K562 (cell line): Measurements from ENCODE around the gene DDAH2. TPM values are rescaled to one million over a fixed set of nuclear protein-coding genes. Genes with fewer than 3 reads are reported as not detected.

ENCODE experiments used
- DDX20 ChIP-seq: fragments of 450-650 bp; IDR thresholded peaks from 2 replicates; pipeline ENCODE4 v1.6.1; 2016; ENCODE audit warnings: missing genetic modification characterization, low read depth, mild to moderate bottlenecking, missing compliant biosample characterization, moderate library complexity
- HEY1 ChIP-seq: fragments of 250-450 bp; sonication (Bioruptor Pico); IDR thresholded peaks from 2 replicates; pipeline ENCODE4 v1.5.0; 2020; ENCODE audit warnings: mild to moderate bottlenecking, moderate library complexity, borderline replicate concordance
- KAT7 ChIP-seq: sonication (generic); formaldehyde crosslinking; IDR thresholded peaks from 2 replicates; pipeline ENCODE4 v1.8.0; 2022; ENCODE audit warnings: missing genetic modification reagents, mild to moderate bottlenecking, borderline replicate concordance
- MEIS2 ChIP-seq: fragments of 450-650 bp; IDR thresholded peaks from 2 replicates; pipeline ENCODE4 v1.6.1; 2014; ENCODE audit warnings: mild to moderate bottlenecking; ENCODE audit not compliant: partially characterized antibody
- POLR3G ChIP-seq: IDR thresholded peaks from 2 replicates; pipeline ENCODE4 v1.6.1; 2011; ENCODE audit not compliant: insufficient read length, insufficient replicate concordance; ENCODE audit errors: extremely low read depth
- PRMT5 ChIP-seq: sonication (generic); formaldehyde crosslinking; IDR thresholded peaks from 2 replicates; pipeline ENCODE4 v1.5.0; 2020; ENCODE audit warnings: missing genetic modification reagents
- PRPF4 ChIP-seq: fragments of 200-400 bp; formaldehyde crosslinking; IDR thresholded peaks from one replicate; pipeline ENCODE4 v1.6.1; 2017; ENCODE audit warnings: low read length, low read depth, mild to moderate bottlenecking; ENCODE audit not compliant: insufficient read depth, poor library complexity, severe bottlenecking
- SOX6 ChIP-seq: fragments of 450-650 bp; IDR thresholded peaks from 2 replicates; pipeline ENCODE4 v1.6.1; 2014; ENCODE audit warnings: mild to moderate bottlenecking
- ZNF165 ChIP-seq: fragments of 250-450 bp; sonication (Bioruptor Pico); IDR thresholded peaks from 2 replicates; pipeline ENCODE4 v1.4.0; 2020; ENCODE audit warnings: borderline replicate concordance
- ZNF507 ChIP-seq: conservative IDR thresholded peaks from 2 replicates; pipeline ENCODE4 v1.6.1; 2017; ENCODE audit warnings: missing genetic modification characterization, missing compliant biosample characterization
- ZNF561 ChIP-seq: fragments of 450-650 bp; formaldehyde crosslinking; conservative IDR thresholded peaks from 2 replicates; pipeline ENCODE4 v1.4.0; 2020; ENCODE audit warnings: mild to moderate bottlenecking, moderate library complexity
- ZNF77 ChIP-seq: fragments of 250-450 bp; sonication (Bioruptor Pico); IDR thresholded peaks from 2 replicates; pipeline ENCODE4 v1.5.0; 2020
- polyA plus RNA-seq, 8 experiments: library from polyadenylated mRNA; depleted of rRNA in 4 of 8; stranded (reverse) in 5 of 8; unstranded in 3 of 8; fragments of >200 nt; fragmentation: Nextera tagmentation in 2 of 8; fragmentation: Illumina TruSeq in 1 of 8; extraction: Ambion mirVana in 2 of 8; extraction: Trizol in 1 of 8; gene quantifications; 2 replicates each; pipeline versions ENCODE4 v1.2.1 to v1.2.3, GENCODE V29; 2011 to 2014; ENCODE audit warnings: inconsistent platforms in 1 of 8, missing spikeins in 1 of 8
- total RNA-seq, 7 experiments: library from RNA; depleted of rRNA in 6 of 7; stranded (reverse); fragments of >200 nt in 6 of 7; fragmentation: Illumina TruSeq in 2 of 7; extraction: Trizol in 2 of 7; gene quantifications; 2 replicates each; pipeline versions ENCODE4 v1.2.1 to v1.2.3, GENCODE V29; 2011 to 2021; ENCODE audit warnings: low replicate concordance in 1 of 7
- TF ChIP-seq, protein P1 (sequence below), 2 experiments: fragments of 450-650 bp; formaldehyde crosslinking in 1 of 2; IDR thresholded peaks; 2 replicates each; pipeline versions ENCODE4 v1.4.0 to v1.6.1; 2014 to 2020; ENCODE audit warnings: mild to moderate bottlenecking in 2 of 2, borderline replicate concordance in 1 of 2, low read depth in 1 of 2
- TF ChIP-seq, protein P2 (sequence below): sonication (generic); formaldehyde crosslinking; IDR thresholded peaks from 2 replicates; pipeline ENCODE4 v1.8.1; 2022; ENCODE audit warnings: missing genetic modification reagents

DDAH2 gene
- total and polyA plus RNA-seq, 9 of the 15 experiments (the other 6 are each of a cell fraction or from before 2014, with no cell fraction given) = 1.8 to 45.4 (median 21.4) TPM

DNA sequence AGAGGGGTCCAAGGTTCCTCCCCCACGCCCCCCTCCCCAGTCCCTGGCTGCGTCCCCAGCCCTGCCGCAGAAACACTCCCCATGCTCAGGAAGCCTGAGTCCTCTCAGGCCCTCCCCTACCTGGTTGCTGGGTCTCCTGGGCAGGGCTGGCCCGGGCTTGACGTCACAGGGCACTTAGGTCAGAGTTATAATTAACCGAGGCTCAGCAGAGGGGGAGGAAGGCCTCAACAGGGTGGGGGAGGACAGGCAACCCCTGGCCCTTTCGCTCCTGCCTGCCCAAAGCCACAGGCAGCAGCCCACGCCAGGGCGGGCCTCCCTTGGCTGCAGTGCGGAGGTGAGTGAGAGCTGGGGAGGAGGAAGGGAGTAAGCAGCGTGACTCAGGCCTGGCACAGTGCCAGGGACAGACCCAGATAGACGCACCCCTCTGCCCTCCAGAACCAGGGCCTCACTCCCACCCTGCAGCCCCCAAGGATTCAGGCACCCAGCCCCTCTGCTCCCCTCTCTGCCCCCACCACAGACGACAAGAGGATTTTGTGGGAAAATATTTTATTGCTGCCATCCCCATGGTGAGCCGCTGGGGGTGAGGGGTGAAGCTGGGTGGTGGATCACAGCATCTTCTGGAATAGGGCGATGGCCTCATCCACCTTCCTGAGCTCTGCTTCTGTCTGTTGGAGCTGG lies 48.0 kb upstream of the DDAH2 start, which contains the start of gene VWA7 (continued):
- TF ChIP-seq, protein P1, sequence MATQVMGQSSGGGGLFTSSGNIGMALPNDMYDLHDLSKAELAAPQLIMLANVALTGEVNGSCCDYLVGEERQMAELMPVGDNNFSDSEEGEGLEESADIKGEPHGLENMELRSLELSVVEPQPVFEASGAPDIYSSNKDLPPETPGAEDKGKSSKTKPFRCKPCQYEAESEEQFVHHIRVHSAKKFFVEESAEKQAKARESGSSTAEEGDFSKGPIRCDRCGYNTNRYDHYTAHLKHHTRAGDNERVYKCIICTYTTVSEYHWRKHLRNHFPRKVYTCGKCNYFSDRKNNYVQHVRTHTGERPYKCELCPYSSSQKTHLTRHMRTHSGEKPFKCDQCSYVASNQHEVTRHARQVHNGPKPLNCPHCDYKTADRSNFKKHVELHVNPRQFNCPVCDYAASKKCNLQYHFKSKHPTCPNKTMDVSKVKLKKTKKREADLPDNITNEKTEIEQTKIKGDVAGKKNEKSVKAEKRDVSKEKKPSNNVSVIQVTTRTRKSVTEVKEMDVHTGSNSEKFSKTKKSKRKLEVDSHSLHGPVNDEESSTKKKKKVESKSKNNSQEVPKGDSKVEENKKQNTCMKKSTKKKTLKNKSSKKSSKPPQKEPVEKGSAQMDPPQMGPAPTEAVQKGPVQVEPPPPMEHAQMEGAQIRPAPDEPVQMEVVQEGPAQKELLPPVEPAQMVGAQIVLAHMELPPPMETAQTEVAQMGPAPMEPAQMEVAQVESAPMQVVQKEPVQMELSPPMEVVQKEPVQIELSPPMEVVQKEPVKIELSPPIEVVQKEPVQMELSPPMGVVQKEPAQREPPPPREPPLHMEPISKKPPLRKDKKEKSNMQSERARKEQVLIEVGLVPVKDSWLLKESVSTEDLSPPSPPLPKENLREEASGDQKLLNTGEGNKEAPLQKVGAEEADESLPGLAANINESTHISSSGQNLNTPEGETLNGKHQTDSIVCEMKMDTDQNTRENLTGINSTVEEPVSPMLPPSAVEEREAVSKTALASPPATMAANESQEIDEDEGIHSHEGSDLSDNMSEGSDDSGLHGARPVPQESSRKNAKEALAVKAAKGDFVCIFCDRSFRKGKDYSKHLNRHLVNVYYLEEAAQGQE (IDR thresholded peaks at IDR 0.05; ENCODE audit: borderline replicate concordance) = peak; percentile 51; the same call in 1 of the 2 replicates
- TF ChIP-seq, protein P1 (CRISPR knock-in tag; IDR thresholded peaks at IDR 0.05; ENCODE audit: low read depth) = peak; percentile 13; the same call in 1 of the 2 replicates
- TF ChIP-seq DDX20 (no peak), ZNF507 (tag) (no peak), PRMT5 (no peak; the same call in 1 of the 2 replicates), ZNF77 (CRISPR knock-in tag) (0 out of 2 replicates have a peak, but pooled peaks have one; percentile 23), PRPF4 (no peak), POLR3G (no peak), SOX6 (peak; percentile 94), KAT7 (no peak), MEIS2 (peak; percentile 83), HEY1 (no peak; the same call in 1 of the 2 replicates), ZNF561 (CRISPR knock-in tag) (no peak), ZNF165 (no peak; the same call in 1 of the 2 replicates)
- TF ChIP-seq, protein P2, sequence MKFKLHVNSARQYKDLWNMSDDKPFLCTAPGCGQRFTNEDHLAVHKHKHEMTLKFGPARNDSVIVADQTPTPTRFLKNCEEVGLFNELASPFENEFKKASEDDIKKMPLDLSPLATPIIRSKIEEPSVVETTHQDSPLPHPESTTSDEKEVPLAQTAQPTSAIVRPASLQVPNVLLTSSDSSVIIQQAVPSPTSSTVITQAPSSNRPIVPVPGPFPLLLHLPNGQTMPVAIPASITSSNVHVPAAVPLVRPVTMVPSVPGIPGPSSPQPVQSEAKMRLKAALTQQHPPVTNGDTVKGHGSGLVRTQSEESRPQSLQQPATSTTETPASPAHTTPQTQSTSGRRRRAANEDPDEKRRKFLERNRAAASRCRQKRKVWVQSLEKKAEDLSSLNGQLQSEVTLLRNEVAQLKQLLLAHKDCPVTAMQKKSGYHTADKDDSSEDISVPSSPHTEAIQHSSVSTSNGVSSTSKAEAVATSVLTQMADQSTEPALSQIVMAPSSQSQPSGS (CRISPR knock-in tag) = peak; percentile 90
